Keratinocyte (primary cell): ENCODE measurements around the gene PANX2. TPM values are rescaled to one million over a fixed set of nuclear protein-coding genes. Genes with fewer than 3 reads are reported as not detected.

Experiments
- DNase-seq: peaks from one replicate; pipeline ENCODE4 v3.0.0-alpha.2; 2011; ENCODE audit warnings: low read depth, missing footprints, low spot score
- FAIRE-seq: peaks from 2 replicates; lab custom pipeline; 2011; peaks lifted over from hg19 to GRCh38; lab: Jason Lieb, UNC
- H2AFZ ChIP-seq: 2 replicates; pipeline ENCODE4 v1.6.0; 2012; ENCODE audit warnings: low read length, control low read depth, inconsistent platforms; ENCODE audit not compliant: control insufficient read depth
- H3K27ac ChIP-seq: 2 replicates; pipeline ENCODE4 v1.5.1; 2011; ENCODE audit warnings: low read length; ENCODE audit not compliant: control insufficient read depth, insufficient read depth
- H3K27me3 ChIP-seq: 3 replicates; pipeline ENCODE4 v1.6.0; 2011; ENCODE audit warnings: low read length; ENCODE audit not compliant: control insufficient read depth, insufficient read depth; ENCODE audit errors: extremely low read depth
- H3K36me3 ChIP-seq, 2 experiments: 2 replicates in 1 of 2; 3 replicates in 1 of 2; pipeline ENCODE4 v1.5.1; 2011; ENCODE audit warnings: low read length in 2 of 2, mild to moderate bottlenecking in 1 of 2; ENCODE audit not compliant: control insufficient read depth in 2 of 2, insufficient read depth in 2 of 2; ENCODE audit errors: extremely low read depth in 1 of 2
- H3K4me1 ChIP-seq: 3 replicates; pipeline ENCODE4 v1.5.1; 2011; ENCODE audit warnings: low read length; ENCODE audit not compliant: control insufficient read depth, insufficient read depth; ENCODE audit errors: extremely low read depth
- H3K4me2 ChIP-seq: 3 replicates; pipeline ENCODE4 v1.6.0; 2011; ENCODE audit warnings: low read depth, low read length; ENCODE audit not compliant: control insufficient read depth, insufficient read depth; ENCODE audit errors: extremely low read depth
- H3K4me3 ChIP-seq, 3 experiments: fragments of 200-600 bp in 1 of 3; sonication (generic) in 1 of 3; 2 replicates in 2 of 3; 3 replicates in 1 of 3; pipeline ENCODE4 v1.5.1; 2011 to 2016; ENCODE audit warnings: low read length in 3 of 3, mild to moderate bottlenecking in 3 of 3, control low read depth in 2 of 3, inconsistent platforms in 1 of 3, low read depth in 1 of 3, mixed read lengths in 1 of 3, mixed run types in 1 of 3, moderate library complexity in 1 of 3; ENCODE audit not compliant: control insufficient read depth in 2 of 3, insufficient read depth in 2 of 3; ENCODE audit errors: extremely low read depth in 1 of 3
- H3K79me2 ChIP-seq: 2 replicates; pipeline ENCODE4 v1.6.0; 2012; ENCODE audit warnings: low read length; ENCODE audit not compliant: control insufficient read depth, insufficient read depth
- H3K9ac ChIP-seq: 3 replicates; pipeline ENCODE4 v1.6.0; 2011; ENCODE audit warnings: low read length; ENCODE audit not compliant: control insufficient read depth, insufficient read depth; ENCODE audit errors: extremely low read depth
- H3K9me1 ChIP-seq: 3 replicates; pipeline ENCODE4 v1.6.0; 2011; ENCODE audit warnings: low read length; ENCODE audit not compliant: control insufficient read depth, insufficient read depth; ENCODE audit errors: extremely low read depth
- H3K9me3 ChIP-seq: 2 replicates; pipeline ENCODE4 v1.5.1; 2012; ENCODE audit warnings: low read depth, low read length; ENCODE audit not compliant: control insufficient read depth
- H4K20me1 ChIP-seq: 3 replicates; pipeline ENCODE4 v1.6.0; 2011; ENCODE audit warnings: low read length; ENCODE audit not compliant: control insufficient read depth, insufficient read depth; ENCODE audit errors: extremely low read depth
- EZH2 ChIP-seq: IDR thresholded peaks from one replicate; pipeline ENCODE4 v1.6.1; 2012; ENCODE audit warnings: inconsistent platforms, mild to moderate bottlenecking, low read length, moderate library complexity
- dilution Hi-C: fragments of 300-500 bp; cut with MboI; formaldehyde crosslinking; loops from one replicate; pipeline ENCODE4 v1.7.0; 2020; ENCODE audit warnings: low sequenced_read_pairs; ENCODE audit not compliant: extremely low pct_ligation_motif_present
- polyA plus RNA-seq, 5 experiments: library from polyadenylated mRNA; depleted of rRNA in 3 of 5; stranded (reverse) in 3 of 5; stranded (forward) in 1 of 5; unstranded in 1 of 5; fragments of >200 nt; gene quantifications; 1 replicate in 1 of 5; 2 replicates in 3 of 5; 3 replicates in 1 of 5; pipeline versions ENCODE4 v1.2.1 to v1.2.3, GENCODE V29; 2011 to 2012; ENCODE audit warnings: missing spikeins in 2 of 5, low read depth in 1 of 5, low replicate concordance in 1 of 5
- TF ChIP-seq, protein P1 (sequence below), 3 experiments: IDR thresholded peaks in 1 of 3; conservative IDR thresholded peaks in 1 of 3; optimal IDR thresholded peaks in 1 of 3; 2 replicates in 2 of 3; 3 replicates in 1 of 3; pipeline versions ENCODE3 to v1.5.1; 2011; ENCODE audit warnings: low read length in 3 of 3, mild to moderate bottlenecking in 3 of 3, moderate library complexity in 2 of 3, control low read depth in 1 of 3, inconsistent platforms in 1 of 3; ENCODE audit not compliant: insufficient read depth in 2 of 3; ENCODE audit errors: extremely low read depth in 1 of 3

Gene PANX2
- polyA plus RNA-seq, 1 donor (not counting 4 experiments of a cell fraction or from before 2014, with no cell fraction given), result 0.22 TPM

DNA sequence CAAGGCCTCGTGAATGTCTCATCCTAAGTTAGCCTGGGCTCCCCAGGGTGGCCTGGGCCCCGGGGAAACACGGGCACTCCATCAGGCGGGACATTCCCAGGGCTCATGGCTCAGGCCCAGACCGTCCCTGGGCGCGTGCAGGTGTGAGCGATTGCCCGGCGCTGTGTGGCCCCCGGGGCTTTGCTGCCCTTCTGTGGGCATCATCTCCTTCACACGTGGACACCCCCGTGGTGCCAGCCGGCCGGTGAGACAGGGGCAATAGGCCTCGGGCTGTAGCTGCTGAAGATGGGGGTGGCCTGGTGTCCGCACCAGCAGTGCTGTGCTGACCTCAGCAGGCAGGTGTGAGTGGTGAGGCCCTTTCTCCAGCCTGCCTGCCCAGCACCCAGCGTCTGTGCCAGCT, 25.7 kb downstream of the PANX2 start:
- Histone ChIP-seq H3K4me2 (no peak overlapping the region), H2AFZ (no peak overlapping the region), H3K4me1 (peaks cover 18% of the 10 kb centered on the region), H3K9me1 (no peaks in the 10 kb centered on the region), H3K36me3 (peaks cover 19 to 28% of the 10 kb centered on the region in 2 experiments), H3K4me3 (no peak overlapping the region), H3K9me3 (no peaks in the 10 kb centered on the region), H4K20me1 (no peaks in the 10 kb centered on the region), H3K27me3 (no peaks in the 10 kb centered on the region), H3K9ac (no peak overlapping the region), H3K79me2 (peaks cover 29% of the 10 kb centered on the region), H3K27ac (no peak overlapping the region)
- dilution Hi-C loops, result no loop called here
- DNase-seq (no peak), FAIRE-seq (no peak)
- TF ChIP-seq EZH2, result no peak
- TF ChIP-seq, protein P1, sequence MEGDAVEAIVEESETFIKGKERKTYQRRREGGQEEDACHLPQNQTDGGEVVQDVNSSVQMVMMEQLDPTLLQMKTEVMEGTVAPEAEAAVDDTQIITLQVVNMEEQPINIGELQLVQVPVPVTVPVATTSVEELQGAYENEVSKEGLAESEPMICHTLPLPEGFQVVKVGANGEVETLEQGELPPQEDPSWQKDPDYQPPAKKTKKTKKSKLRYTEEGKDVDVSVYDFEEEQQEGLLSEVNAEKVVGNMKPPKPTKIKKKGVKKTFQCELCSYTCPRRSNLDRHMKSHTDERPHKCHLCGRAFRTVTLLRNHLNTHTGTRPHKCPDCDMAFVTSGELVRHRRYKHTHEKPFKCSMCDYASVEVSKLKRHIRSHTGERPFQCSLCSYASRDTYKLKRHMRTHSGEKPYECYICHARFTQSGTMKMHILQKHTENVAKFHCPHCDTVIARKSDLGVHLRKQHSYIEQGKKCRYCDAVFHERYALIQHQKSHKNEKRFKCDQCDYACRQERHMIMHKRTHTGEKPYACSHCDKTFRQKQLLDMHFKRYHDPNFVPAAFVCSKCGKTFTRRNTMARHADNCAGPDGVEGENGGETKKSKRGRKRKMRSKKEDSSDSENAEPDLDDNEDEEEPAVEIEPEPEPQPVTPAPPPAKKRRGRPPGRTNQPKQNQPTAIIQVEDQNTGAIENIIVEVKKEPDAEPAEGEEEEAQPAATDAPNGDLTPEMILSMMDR (optimal IDR thresholded peaks at IDR 0.05 in 1 of 3, IDR thresholded peaks at IDR 0.05 in 1 of 3, conservative IDR thresholded peaks at IDR 0.05 in 1 of 3; ENCODE audit: extremely low read depth in 1 of 3, insufficient read depth in 2 of 3, low read length in 3 of 3), result no peak

GRCh38 chr22:50197000-50197800, 26.7 kb downstream of the PANX2 start:
- Histone ChIP-seq H3K9ac (no peak overlapping the region), H3K27ac (no peak overlapping the region), H3K9me3 (no peaks in the 10 kb centered on the region), H3K4me2 (no peak overlapping the region), H3K79me2 (peaks cover 28% of the 10 kb centered on the region), H2AFZ (no peak overlapping the region), H4K20me1 (no peaks in the 10 kb centered on the region), H3K9me1 (peaks cover under 1% of the 10 kb centered on the region), H3K27me3 (no peaks in the 10 kb centered on the region), H3K4me1 (peaks cover 11% of the 10 kb centered on the region), H3K36me3 (peaks cover 17 to 28% of the 10 kb centered on the region in 2 experiments), H3K4me3 (no peak overlapping the region)
- dilution Hi-C loops, result no loop called here
- TF ChIP-seq EZH2, result no peak
- TF ChIP-seq, protein P1 (optimal IDR thresholded peaks at IDR 0.05 in 1 of 3, IDR thresholded peaks at IDR 0.05 in 1 of 3, conservative IDR thresholded peaks at IDR 0.05 in 1 of 3; ENCODE audit: extremely low read depth in 1 of 3, insufficient read depth in 2 of 3, low read length in 3 of 3), result no peak
- DNase-seq, result no peak
- no peak for FAIRE-seq
